K562 (cell line): Measurements from ENCODE around the gene ACTR3C. TPM values are rescaled to one million over a fixed set of nuclear protein-coding genes. Genes with fewer than 3 reads are reported as not detected.

Source experiments
- CBX3 ChIP-seq, 2 experiments: IDR thresholded peaks; 1 replicate in 1 of 2; 2 replicates in 1 of 2; pipeline ENCODE4 v1.6.1; 2012; ENCODE audit warnings: inconsistent platforms in 2 of 2, low read length in 2 of 2, borderline replicate concordance in 1 of 2, control low read depth in 1 of 2
- CBX5 ChIP-seq: IDR thresholded peaks from 2 replicates; pipeline ENCODE4 v1.6.1; 2014; ENCODE audit warnings: low read depth, borderline replicate concordance
- CEBPB ChIP-seq: fragments of 450-650 bp; IDR thresholded peaks from 2 replicates; pipeline ENCODE4 v1.6.1; 2016; ENCODE audit warnings: missing genetic modification characterization, missing compliant biosample characterization
- E2F6 ChIP-seq, 2 experiments: IDR thresholded peaks; 2 replicates each; pipeline ENCODE4 v1.6.1; 2011; ENCODE audit warnings: borderline replicate concordance in 1 of 2, control low read depth in 1 of 2, low read depth in 1 of 2, low read length in 1 of 2, mild to moderate bottlenecking in 1 of 2, mixed read lengths in 1 of 2, moderate library complexity in 1 of 2; ENCODE audit not compliant: insufficient read depth in 1 of 2, insufficient read length in 1 of 2, poor library complexity in 1 of 2, severe bottlenecking in 1 of 2; ENCODE audit errors: extremely low read depth in 1 of 2
- ELK3 ChIP-seq: fragments of 450-650 bp; formaldehyde crosslinking; IDR thresholded peaks from 2 replicates; pipeline ENCODE4 v1.4.0; 2020; ENCODE audit warnings: mild to moderate bottlenecking
- ETS1 ChIP-seq: conservative IDR thresholded peaks from 2 replicates; pipeline ENCODE4 v1.6.1; 2011; ENCODE audit warnings: low read depth, mild to moderate bottlenecking, low read length; ENCODE audit not compliant: control insufficient read depth
- FOSL1 ChIP-seq: fragments of 200-800 bp; sonication (Bioruptor generic); conservative IDR thresholded peaks from 2 replicates; pipeline ENCODE4 v1.6.1; 2016; ENCODE audit warnings: missing genetic modification characterization, missing compliant biosample characterization
- HDGF ChIP-seq: fragments of 450-650 bp; IDR thresholded peaks from 2 replicates; pipeline ENCODE4 v1.6.1; 2016
- HMGN3 ChIP-seq: IDR thresholded peaks from 2 replicates; pipeline ENCODE4 v1.6.1; 2011; ENCODE audit warnings: borderline replicate concordance, low read depth, mild to moderate bottlenecking, mixed read lengths, low read length; ENCODE audit not compliant: insufficient read length; ENCODE audit errors: extremely low read depth
- HSF4 ChIP-seq: fragments of 250-450 bp; sonication (Bioruptor Pico); IDR thresholded peaks from 2 replicates; pipeline ENCODE4 v2.1.2; 2022; ENCODE audit warnings: mild to moderate bottlenecking, moderate library complexity, borderline replicate concordance
- IFI16 ChIP-seq: fragments of 250-450 bp; sonication (Bioruptor Pico); IDR thresholded peaks from 2 replicates; pipeline ENCODE4 v2.1.2; 2022; ENCODE audit warnings: mild to moderate bottlenecking, inconsistent platforms
- JUND ChIP-seq, 2 experiments: IDR thresholded peaks; 2 replicates in 1 of 2; 3 replicates in 1 of 2; pipeline ENCODE4 v1.6.1; 2011; ENCODE audit warnings: borderline replicate concordance in 2 of 2, low read depth in 2 of 2, low read length in 2 of 2, improper control_type of control experiment in 1 of 2, missing biosample characterization in 1 of 2, missing genetic modification characterization in 1 of 2, missing genetic modification reagents in 1 of 2
- NR2F6 ChIP-seq: fragments of 450-650 bp; formaldehyde crosslinking; IDR thresholded peaks from 2 replicates; pipeline ENCODE4 v1.4.0; 2020; ENCODE audit warnings: mild to moderate bottlenecking
- RBM25 ChIP-seq: fragments of 200-400 bp; formaldehyde crosslinking; IDR thresholded peaks from 2 replicates; pipeline ENCODE4 v1.6.1; 2018; ENCODE audit warnings: low read length, low read depth, moderate library complexity; ENCODE audit not compliant: severe bottlenecking
- SMAD4 ChIP-seq: fragments of 250-450 bp; sonication (Bioruptor Pico); conservative IDR thresholded peaks from 2 replicates; pipeline ENCODE4 v1.8.0; 2021; ENCODE audit warnings: inconsistent platforms, mild to moderate bottlenecking, moderate library complexity
- STAG1 ChIP-seq: sonication (generic); formaldehyde crosslinking; IDR thresholded peaks from 2 replicates; pipeline ENCODE4 v1.5.0; 2020; ENCODE audit warnings: missing genetic modification reagents, borderline replicate concordance
- TRIM28 ChIP-seq: fragments of 450-650 bp; IDR thresholded peaks from 2 replicates; pipeline ENCODE4 v1.6.1; 2017
- U2AF2 ChIP-seq: fragments of 200-400 bp; formaldehyde crosslinking; optimal IDR thresholded peaks from 2 replicates; pipeline ENCODE3; 2017; ENCODE audit warnings: low read depth, mild to moderate bottlenecking, low read length
- ZBTB26 ChIP-seq: fragments of 450-650 bp; formaldehyde crosslinking; IDR thresholded peaks from 2 replicates; pipeline ENCODE4 v1.4.0; 2022; ENCODE audit warnings: missing genetic modification characterization
- ZNF239 ChIP-seq: fragments of 250-450 bp; sonication (Bioruptor Pico); IDR thresholded peaks from 2 replicates; pipeline ENCODE4 v1.4.0; 2020; ENCODE audit warnings: mild to moderate bottlenecking
- ZNF639 ChIP-seq, 2 experiments: fragments of 200-800 bp in 1 of 2; sonication (Bioruptor generic) in 1 of 2; sonication (generic) in 1 of 2; formaldehyde crosslinking in 1 of 2; IDR thresholded peaks in 1 of 2; conservative IDR thresholded peaks in 1 of 2; 2 replicates each; pipeline versions ENCODE4 v1.5.0 to v1.6.1; 2016 to 2020; ENCODE audit warnings: missing compliant biosample characterization in 1 of 2, missing genetic modification characterization in 1 of 2, missing genetic modification reagents in 1 of 2
- ZNF696 ChIP-seq: fragments of 250-450 bp; sonication (Bioruptor Pico); conservative IDR thresholded peaks from 2 replicates; pipeline ENCODE4 v1.4.0; 2020; ENCODE audit warnings: mild to moderate bottlenecking, moderate library complexity
- polyA plus RNA-seq, 8 experiments: library from polyadenylated mRNA; depleted of rRNA in 4 of 8; stranded (reverse) in 5 of 8; unstranded in 3 of 8; fragments of >200 nt; fragmentation: Nextera tagmentation in 2 of 8; fragmentation: Illumina TruSeq in 1 of 8; extraction: Ambion mirVana in 2 of 8; extraction: Trizol in 1 of 8; gene quantifications; 2 replicates each; pipeline versions ENCODE4 v1.2.1 to v1.2.3, GENCODE V29; 2011 to 2014; ENCODE audit warnings: inconsistent platforms in 1 of 8, missing spikeins in 1 of 8
- total RNA-seq, 7 experiments: library from RNA; depleted of rRNA in 6 of 7; stranded (reverse); fragments of >200 nt in 6 of 7; fragmentation: Illumina TruSeq in 2 of 7; extraction: Trizol in 2 of 7; gene quantifications; 2 replicates each; pipeline versions ENCODE4 v1.2.1 to v1.2.3, GENCODE V29; 2011 to 2021; ENCODE audit warnings: low replicate concordance in 1 of 7

Gene ACTR3C
- total and polyA plus RNA-seq, 9 of the 15 experiments (the other 6 are each of a cell fraction or from before 2014, with no cell fraction given) = 9.0 to 35.4 (median 13.3) TPM

- TF ChIP-seq ZNF639 (CRISPR knock-in tag; conservative IDR thresholded peaks at IDR 0.05 in 1 of 2, IDR thresholded peaks at IDR 0.05 in 1 of 2) (no peak), U2AF2 (no peak), E2F6 (IDR thresholded peaks at IDR 0.05; ENCODE audit: borderline replicate concordance in 1 of 2, extremely low read depth in 1 of 2, insufficient read depth in 1 of 2, insufficient read length in 1 of 2, low read depth in 1 of 2, low read length in 1 of 2, poor library complexity in 1 of 2, severe bottlenecking in 1 of 2) (no peak), NR2F6 (CRISPR knock-in tag) (no peak), CBX3 (IDR thresholded peaks at IDR 0.05; ENCODE audit: borderline replicate concordance in 1 of 2, low read length in 2 of 2) (peak; percentile 88 to 94; a peak in 2 of 3 replicates), FOSL1 (tag) (no peak), TRIM28 (peak; percentile 95), IFI16 (CRISPR knock-in tag) (no peak), ETS1 (no peak), CBX5 (peak; percentile 95), CEBPB (tag) (peak; percentile 71), STAG1 (CRISPR knock-in tag) (no peak), JUND (IDR thresholded peaks at IDR 0.05; ENCODE audit: borderline replicate concordance, low read depth, low read length) (no peak), JUND (tag; IDR thresholded peaks at IDR 0.05; ENCODE audit: borderline replicate concordance, low read depth, low read length) (peak; percentile 40; the same call in 1 of the 3 replicates), ZNF696 (CRISPR knock-in tag) (no peak), HMGN3 (no peak), ELK3 (CRISPR knock-in tag) (no peak), HDGF (no peak), ZNF239 (no peak), RBM25 (no peak), HSF4 (CRISPR knock-in tag) (peak; percentile 61; the same call in 1 of the 2 replicates), SMAD4 (CRISPR knock-in tag) (peak; percentile 66), ZBTB26 (no peak)
These were observed 16.2 kb downstream of the ACTR3C start (continued) for GRCh38 chr7:150307129-150307528.
